ENCODE results near the gene FAM193A. TPM values are rescaled to one million over a fixed set of nuclear protein-coding genes. Genes with fewer than 3 reads are reported as not detected.

The FAM193A gene
- total RNA-seq, 2 experiments from 2014 or later: 28.4 to 30.0 TPM

DNA sequence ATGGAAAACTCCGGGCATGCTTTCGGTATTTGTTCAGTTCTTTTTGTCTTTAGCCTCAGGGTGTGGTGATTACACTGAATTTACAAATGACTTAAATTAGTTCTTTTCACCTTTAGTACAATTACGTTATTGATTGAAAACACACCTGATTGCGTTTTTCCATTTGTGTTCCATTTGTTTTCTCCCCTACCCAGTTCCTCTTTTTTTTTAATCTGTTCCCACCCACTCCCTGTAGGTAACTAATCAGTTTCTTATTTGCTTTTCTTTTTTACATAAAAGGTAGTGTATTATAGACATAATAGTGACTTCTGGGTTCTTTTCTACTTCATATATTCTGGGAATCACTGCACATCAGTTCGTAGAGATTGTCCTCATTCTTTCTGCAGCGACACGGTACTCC lies 166.3 kb downstream of the FAM193A start:
- Mint-ChIP-seq H3K36me3 (ENCODE audit: low read depth) (peaks cover 75% of the 10 kb centered on the region), H3K9me3 (no peaks in the 10 kb centered on the region), H3K4me1 (ENCODE audit: low read depth) (no peaks in the 10 kb centered on the region), H3K4me3 (no peak overlapping the region), H3K27me3 (no peaks in the 10 kb centered on the region), H3K27ac (no peak overlapping the region)
- Histone ChIP-seq H3K4me1 (ENCODE audit: insufficient read depth, low read length) (no peaks in the 10 kb centered on the region), H3K9me3 (ENCODE audit: control insufficient read depth in 1 of 2, insufficient read depth in 1 of 2, low read length in 2 of 2) (no peaks in the 10 kb centered on the region), H3K27me3 (ENCODE audit: control insufficient read depth in 1 of 2, insufficient read depth in 2 of 2, low read length in 2 of 2) (no peaks in the 10 kb centered on the region), H3K36me3 (ENCODE audit: insufficient read depth, low read length) (peaks cover 62% of the 10 kb centered on the region), H3K4me3 (ENCODE audit: low read length) (no peak overlapping the region), H3K27ac (ENCODE audit: low read depth in 1 of 2, low read length in 2 of 2) (no peak overlapping the region)
- TF ChIP-seq, protein P1, sequence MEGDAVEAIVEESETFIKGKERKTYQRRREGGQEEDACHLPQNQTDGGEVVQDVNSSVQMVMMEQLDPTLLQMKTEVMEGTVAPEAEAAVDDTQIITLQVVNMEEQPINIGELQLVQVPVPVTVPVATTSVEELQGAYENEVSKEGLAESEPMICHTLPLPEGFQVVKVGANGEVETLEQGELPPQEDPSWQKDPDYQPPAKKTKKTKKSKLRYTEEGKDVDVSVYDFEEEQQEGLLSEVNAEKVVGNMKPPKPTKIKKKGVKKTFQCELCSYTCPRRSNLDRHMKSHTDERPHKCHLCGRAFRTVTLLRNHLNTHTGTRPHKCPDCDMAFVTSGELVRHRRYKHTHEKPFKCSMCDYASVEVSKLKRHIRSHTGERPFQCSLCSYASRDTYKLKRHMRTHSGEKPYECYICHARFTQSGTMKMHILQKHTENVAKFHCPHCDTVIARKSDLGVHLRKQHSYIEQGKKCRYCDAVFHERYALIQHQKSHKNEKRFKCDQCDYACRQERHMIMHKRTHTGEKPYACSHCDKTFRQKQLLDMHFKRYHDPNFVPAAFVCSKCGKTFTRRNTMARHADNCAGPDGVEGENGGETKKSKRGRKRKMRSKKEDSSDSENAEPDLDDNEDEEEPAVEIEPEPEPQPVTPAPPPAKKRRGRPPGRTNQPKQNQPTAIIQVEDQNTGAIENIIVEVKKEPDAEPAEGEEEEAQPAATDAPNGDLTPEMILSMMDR (IDR thresholded peaks at IDR 0.05): no peak
- POLR2A ChIA-PET: no interaction called here
- CTCF ChIA-PET: no interaction called here
- DNase-seq: no peak
- intact Hi-C loops (cut with DNase I, micrococcal nuclease): no loop called here
- no peak for ATAC-seq (ENCODE audit: poor library complexity)

DNA sequence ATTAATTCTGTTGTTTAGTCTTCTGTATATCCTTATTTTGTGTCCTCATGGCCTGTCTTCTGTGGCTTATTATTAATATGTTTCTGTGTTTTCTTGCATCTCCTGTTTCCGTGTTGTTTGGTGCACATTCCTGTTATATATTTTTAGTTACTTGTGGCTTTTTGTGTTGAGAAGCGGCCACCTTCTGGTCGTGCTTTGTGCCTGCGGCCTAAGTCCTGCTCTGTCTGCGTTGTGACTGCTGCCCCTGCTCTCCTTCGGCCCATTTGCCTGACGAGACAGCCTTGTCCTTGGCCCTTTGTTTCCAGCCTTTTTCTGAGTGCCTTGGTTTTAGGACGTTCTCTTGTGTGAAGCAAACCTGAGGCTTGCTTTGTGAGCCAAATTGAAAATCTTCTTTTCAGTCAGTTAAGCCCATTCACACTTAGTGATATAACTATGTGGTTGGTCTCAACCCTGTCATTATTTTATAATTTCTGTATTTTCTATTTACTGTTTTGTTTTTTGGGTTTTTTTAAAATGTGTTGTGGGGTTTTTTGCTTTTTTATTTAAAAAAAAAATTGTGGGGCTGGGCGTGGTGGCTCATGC lies 175.9 kb downstream of the FAM193A start:
- peaks cover 27% of the 10 kb centered on the region for H3K36me3 ChIP-seq (ENCODE audit: insufficient read depth, low read length)
- Mint-ChIP-seq H3K36me3 (ENCODE audit: low read depth) (peaks cover 34% of the 10 kb centered on the region), H3K27me3 (no peaks in the 10 kb centered on the region), H3K4me3 (no peak overlapping the region), H3K9me3 (no peaks in the 10 kb centered on the region), H3K27ac (peak overlapping the region; percentile 44), H3K4me1 (ENCODE audit: low read depth) (peaks cover 30% of the 10 kb centered on the region)
- H3K4me3 ChIP-seq (ENCODE audit: low read length): no peak overlapping the region
- ChIA-PET CTCF (no interaction called here), POLR2A (no interaction called here)
- no peaks in the 10 kb centered on the region for H3K27me3 ChIP-seq (ENCODE audit: control insufficient read depth in 1 of 2, insufficient read depth in 2 of 2, low read length in 2 of 2)
- H3K27ac ChIP-seq (ENCODE audit: low read depth in 1 of 2, low read length in 2 of 2): no peak overlapping the region
- intact Hi-C loops (cut with DNase I, micrococcal nuclease): no loop called here
- TF ChIP-seq, protein P1 (IDR thresholded peaks at IDR 0.05): no peak
- H3K4me1 ChIP-seq (ENCODE audit: insufficient read depth, low read length): peaks cover 18% of the 10 kb centered on the region
- no peak for DNase-seq
- H3K9me3 ChIP-seq (ENCODE audit: control insufficient read depth in 1 of 2, insufficient read depth in 1 of 2, low read length in 2 of 2): no peaks in the 10 kb centered on the region
- ATAC-seq (ENCODE audit: poor library complexity): no peak

DNA sequence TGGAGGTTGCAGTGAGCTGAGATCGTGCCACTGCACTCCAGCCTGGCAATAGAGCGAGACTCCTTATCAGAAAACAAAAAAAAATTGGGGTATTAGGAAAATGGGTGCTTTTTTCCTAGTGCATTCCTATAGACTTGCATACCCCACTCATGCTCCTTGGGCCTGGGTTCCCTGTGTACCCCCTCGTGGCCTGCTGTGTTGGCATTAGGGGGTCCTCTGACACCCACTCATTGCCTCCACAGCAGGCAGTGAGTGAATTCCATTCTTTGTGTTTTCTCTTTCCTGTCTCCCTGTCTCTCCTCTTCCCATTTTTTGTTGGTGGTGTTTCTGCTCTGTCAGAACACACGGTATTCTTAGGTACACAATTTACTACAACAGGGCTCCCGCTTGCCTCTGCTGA lies 176.9 kb downstream of the FAM193A start:
- TF ChIP-seq, protein P1 (IDR thresholded peaks at IDR 0.05): no peak
- Histone ChIP-seq H3K4me3 (ENCODE audit: low read length) (no peak overlapping the region), H3K36me3 (ENCODE audit: insufficient read depth, low read length) (peaks cover 20% of the 10 kb centered on the region), H3K9me3 (ENCODE audit: control insufficient read depth in 1 of 2, insufficient read depth in 1 of 2, low read length in 2 of 2) (no peaks in the 10 kb centered on the region), H3K4me1 (ENCODE audit: insufficient read depth, low read length) (peaks cover 18% of the 10 kb centered on the region), H3K27ac (ENCODE audit: low read depth in 1 of 2, low read length in 2 of 2) (peak overlapping the region in 1 of 2 donors; percentile 49), H3K27me3 (ENCODE audit: control insufficient read depth in 1 of 2, insufficient read depth in 2 of 2, low read length in 2 of 2) (no peaks in the 10 kb centered on the region)
- no peak overlapping the region for H3K4me3 Mint-ChIP-seq
- no peaks in the 10 kb centered on the region for H3K27me3 Mint-ChIP-seq
- ChIA-PET POLR2A (interaction anchor here (0.8 to 1.6 kb wide), 3 partner anchors 43 to 250 kb away, joined by 3 to 5 read pairs (median 5); partner anchors contain the start of genes GRK4, NOP14 and TNIP2), CTCF (interaction anchor here (0.8 to 2.3 kb wide), 3 partner anchors 12 to 51 kb away, joined by 3 to 10 read pairs (median 3); no protein-coding TSS in a partner anchor)
- no peaks in the 10 kb centered on the region for H3K9me3 Mint-ChIP-seq
- intact Hi-C loops (cut with DNase I, micrococcal nuclease): no loop called here
- H3K4me1 Mint-ChIP-seq (ENCODE audit: low read depth): peaks cover 30% of the 10 kb centered on the region
- ATAC-seq (ENCODE audit: poor library complexity): no peak
- peak overlapping the region; percentile 72 for H3K27ac Mint-ChIP-seq
- peaks cover 41% of the 10 kb centered on the region for H3K36me3 Mint-ChIP-seq (ENCODE audit: low read depth)
- no peak for DNase-seq

All from CD4-positive, alpha-beta T cell (primary cell).